Activated CD4-positive, alpha-beta T cell treated with anti-CD3 and anti-CD28 coated beads for 4 hours (primary cell): Measurements from ENCODE around the gene FAM135A.
"Not testable (repeated sequence)": the region's sequence is repeated elsewhere in the genome, so short reads cannot be mapped to it uniquely, and the experiment has no call there.

ENCODE experiments used
- DNase-seq, 2 donors: peaks; one replicate each; pipeline ENCODE4 v3.0.0-alpha.2; 2020

Gene FAM135A

DNA sequence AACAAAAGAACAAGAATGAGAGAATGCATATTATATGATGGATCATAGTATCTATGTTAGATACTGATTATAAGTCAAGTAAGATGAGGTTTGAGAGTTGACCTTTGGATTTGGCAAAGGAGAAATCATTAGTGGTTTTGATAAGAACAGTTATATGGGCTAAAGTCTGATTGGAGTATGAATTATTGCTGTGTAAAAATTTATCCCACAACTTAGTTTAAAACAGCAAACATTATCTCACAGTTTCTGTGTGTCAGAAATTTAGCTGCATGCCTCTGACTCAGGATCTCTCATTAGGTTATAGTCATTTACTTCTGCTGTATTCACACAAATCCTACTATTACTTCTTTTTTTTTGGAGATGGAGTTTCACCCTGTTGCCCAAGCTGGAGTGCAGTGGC lies 56.7 kb downstream of the FAM135A start:
- DNase-seq = no peak

DNA sequence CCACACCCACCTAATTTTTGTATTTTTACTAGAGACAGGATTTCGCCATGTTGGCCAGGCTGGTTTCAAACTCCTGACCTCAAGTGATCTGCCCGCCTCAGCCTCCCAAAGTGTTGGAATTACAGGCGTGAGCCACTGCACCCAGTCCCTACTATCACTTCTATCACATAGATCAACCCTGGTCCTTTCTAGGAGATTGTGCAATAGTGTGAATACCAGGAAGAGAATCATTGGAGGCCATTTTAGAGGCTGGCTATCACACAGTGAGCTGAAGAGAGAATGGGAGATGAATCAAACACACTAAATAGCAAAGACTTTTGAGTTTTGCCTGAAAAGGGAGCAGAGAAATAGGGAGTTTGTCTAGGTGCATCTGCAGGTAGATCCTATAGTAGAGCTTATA lies 57.2 kb downstream of the FAM135A start:
- not testable (repeated sequence) for DNase-seq

GRCh38 chr6:70474751-70475150 lies 61.4 kb downstream of the FAM135A start:
- DNase-seq = no peak

DNA sequence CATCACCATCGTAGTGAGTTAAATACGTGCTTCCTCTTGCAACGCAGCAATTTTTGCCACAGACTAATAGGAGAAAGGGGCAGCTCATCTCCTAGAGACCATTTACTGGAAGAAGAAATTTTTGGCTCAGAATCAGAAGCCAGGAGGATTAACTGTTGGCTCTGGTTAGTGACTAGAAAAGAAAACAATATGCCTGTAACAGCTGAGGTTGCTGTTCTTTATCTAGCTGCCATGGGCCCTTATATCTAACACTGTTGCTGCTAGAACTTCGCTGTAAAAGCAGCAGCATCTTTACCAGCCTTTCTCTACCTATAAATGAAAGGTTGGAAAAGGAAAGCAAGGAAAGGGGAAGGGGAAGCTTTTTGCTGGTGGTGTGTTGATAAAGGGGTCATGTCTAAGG lies 65.9 kb downstream of the FAM135A start:
- no peak for DNase-seq

DNA sequence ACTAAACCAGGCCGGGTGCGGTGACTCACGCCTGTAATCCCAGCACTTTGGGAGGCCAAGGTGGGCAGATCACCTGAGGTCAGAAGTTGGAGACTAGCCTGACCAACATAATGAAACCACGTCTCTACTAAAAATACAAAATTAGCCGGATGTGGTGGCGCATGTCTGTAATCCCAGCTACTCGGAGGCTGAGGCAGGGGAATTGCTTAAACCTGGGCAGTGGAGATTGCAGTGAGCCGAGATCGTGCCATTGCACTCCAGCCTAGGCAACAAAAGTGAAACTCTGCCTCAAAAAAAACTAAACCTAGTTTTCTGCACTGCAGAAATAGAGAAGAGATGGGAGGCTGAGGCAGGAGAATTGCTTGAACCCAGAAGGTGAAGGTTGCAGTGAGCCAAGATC lies 73.3 kb downstream of the FAM135A start:
- not testable (repeated sequence) for DNase-seq

DNA sequence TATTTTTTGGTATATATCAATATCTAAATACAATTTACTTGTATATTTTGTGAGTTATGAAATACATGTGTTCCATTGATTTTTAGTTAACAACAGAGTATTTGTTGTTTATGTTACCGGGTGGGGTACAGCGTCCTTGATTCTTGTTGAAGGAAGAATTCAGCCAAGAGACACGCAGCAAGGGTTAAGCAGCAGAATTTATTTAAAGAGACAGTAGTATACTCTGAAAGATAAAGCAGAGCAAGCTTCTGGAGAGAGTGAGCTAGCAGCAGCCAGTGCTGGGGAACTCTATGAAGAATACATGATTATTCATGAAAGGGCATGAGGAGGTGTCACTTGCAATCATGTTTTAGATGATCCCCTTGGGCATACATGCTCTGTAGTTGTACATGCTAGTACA lies 76.1 kb downstream of the FAM135A start:
- no peak for DNase-seq

DNA sequence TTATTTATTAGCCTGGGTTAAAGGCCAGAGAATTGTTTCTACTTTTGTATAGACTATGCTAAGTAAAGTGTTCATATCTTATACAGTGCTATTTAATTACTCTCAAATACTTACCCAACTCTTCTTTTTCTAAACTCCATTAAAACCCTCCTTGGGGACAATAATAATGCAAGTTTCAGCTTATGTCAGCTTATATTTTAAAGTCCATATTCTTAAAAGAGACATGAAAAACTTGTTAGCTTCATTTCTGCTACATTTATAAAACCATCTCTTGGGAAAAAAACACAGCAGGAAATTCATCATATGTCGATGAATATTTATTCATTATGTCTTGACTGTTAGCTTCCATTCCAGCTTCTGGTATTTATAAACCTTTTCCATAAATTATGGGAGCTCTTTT lies 81.5 kb downstream of the FAM135A start:
- no peak for DNase-seq

- DNase-seq = not testable (repeated sequence)
These were observed 82.5 kb downstream of the FAM135A start for GRCh38 chr6:70495790-70496189.

- DNase-seq = no peak
These were observed 89.2 kb downstream of the FAM135A start for GRCh38 chr6:70502484-70502883.

- no peak for DNase-seq
These were observed 90.6 kb downstream of the FAM135A start for GRCh38 chr6:70503813-70504465.

DNA sequence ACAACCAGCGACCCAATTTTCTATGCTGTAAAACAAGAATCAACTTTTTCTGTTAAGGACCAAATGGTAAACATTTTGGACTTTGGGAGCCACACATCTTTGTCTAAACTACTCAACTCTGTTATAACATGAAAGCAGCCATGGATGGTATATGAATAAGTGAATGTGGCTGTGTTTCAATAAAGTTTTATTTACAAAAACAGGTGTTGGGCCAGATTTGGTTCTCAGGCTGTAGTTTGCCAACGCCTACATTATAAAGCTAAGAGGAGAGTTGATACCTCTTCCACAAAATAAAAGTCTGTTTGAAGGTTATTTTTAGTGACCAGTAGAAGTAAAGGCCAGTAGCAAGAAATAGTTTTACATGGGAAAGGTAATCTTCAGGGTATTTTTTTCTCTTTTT lies 93.0 kb downstream of the FAM135A start:
- no peak for DNase-seq

DNA sequence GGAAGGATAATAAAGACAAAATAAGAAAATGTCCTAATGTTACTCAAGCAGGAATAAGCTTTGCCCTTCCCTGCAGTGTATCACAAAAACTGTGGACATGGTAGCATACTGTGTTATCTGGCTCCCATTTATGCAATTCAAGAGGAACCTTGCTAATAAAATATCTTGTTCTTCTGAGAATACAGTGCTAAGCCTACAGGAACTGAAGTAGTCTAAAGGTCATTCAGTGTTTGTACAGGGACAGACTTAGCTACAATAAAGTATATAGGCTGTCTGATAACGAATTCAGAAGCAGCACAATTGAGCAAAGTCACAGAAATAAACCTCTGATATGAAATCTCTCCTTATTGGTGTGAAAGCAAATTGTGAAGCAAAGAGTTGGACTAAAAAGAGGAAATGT lies 93.9 kb downstream of the FAM135A start:
- no peak for DNase-seq

DNA sequence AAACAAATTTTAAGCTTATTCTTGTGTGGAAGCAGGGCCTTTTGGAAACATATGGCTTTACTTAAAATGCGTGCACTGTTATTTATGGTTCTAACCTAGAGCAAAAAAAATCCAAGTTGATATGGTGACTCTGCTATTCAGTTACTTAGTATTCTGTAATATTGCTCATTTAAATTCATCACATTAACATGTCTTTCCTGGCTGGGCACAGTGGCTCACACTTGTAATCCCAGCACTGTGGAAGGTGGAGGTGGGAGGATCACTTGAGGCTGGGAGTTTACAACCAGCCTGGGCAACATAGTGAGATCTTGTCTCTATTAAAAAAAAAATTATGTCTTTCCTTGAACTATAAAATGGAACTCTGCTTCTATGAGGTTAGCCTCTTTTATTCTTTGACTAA lies 95.6 kb downstream of the FAM135A start:
- DNase-seq = no peak

- no peak for DNase-seq
These were observed 97.3 kb downstream of the FAM135A start for GRCh38 chr6:70510600-70510999.

DNA sequence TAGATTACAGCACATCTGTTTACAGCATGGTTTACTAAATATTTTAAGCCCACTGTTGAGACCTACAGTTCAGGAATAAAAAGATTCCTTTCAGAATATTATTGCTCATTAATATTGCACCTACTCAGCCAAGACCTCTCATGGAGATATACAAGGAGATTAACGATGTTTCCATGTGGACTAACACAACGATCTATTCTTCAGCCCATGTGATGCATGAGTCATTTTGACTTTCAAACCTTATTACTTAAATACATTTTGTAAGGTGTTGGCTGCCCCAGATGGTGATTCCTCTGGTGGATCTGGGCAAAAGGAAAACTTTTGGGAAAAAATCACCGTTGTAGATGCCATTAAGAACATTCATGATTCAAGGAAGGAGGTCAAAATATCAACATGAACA lies 105.4 kb downstream of the FAM135A start:
- no peak for DNase-seq

- peak in 1 of 2 donors; percentile 11 for DNase-seq
These were observed 107.3 kb downstream of the FAM135A start for GRCh38 chr6:70520575-70520974.

- no peak for DNase-seq
These were observed 111.5 kb downstream of the FAM135A start for GRCh38 chr6:70524721-70525286.

- no peak for DNase-seq
These were observed 113.9 kb downstream of the FAM135A start for GRCh38 chr6:70527071-70527737.

GRCh38 chr6:70530023-70530422 lies 116.7 kb downstream of the FAM135A start:
- DNase-seq = no peak

GRCh38 chr6:70531133-70531532 lies 117.8 kb downstream of the FAM135A start:
- DNase-seq = no peak

- DNase-seq = no peak
These were observed 124.0 kb downstream of the FAM135A start for GRCh38 chr6:70537266-70537665.

- DNase-seq = no peak
These were observed 125.1 kb downstream of the FAM135A start for GRCh38 chr6:70538376-70538775.

DNA sequence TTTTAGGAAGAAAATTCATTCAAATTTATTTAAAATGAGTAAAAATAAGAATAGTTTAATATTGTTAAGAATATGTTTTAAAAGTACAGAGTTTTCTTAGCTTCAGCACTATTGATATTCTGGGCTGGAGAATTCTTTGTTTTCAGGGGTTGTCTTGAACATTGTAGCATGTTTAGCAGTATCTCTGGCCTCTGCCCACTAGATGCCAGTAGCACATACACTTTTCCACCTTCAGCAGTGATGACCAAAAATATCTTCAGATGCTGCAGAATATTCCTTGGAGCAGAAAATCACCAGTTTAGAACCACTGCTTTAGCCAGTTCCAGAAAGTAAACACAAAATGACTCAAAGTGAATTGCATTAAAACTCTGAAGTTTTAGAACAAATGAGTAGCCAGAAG lies 134.0 kb downstream of the FAM135A start:
- DNase-seq = no peak

DNA sequence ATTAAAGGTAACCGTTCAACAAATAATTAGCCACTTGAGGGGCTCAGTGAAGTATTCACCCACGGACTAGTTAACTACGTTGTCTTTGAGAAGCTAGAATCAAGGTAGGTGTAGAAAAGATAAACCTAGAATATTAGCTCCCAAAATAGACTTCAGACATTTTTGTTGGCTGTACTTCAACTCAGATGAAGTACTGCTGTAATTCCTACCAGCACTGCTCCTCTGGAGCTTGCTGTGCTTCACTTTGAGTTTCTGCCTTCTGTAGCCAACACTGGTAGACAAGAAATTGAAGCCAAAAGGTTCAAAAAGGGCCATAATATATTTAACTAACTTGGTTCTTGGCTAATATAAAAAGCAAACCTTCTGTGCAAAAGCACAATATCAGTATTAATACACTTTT lies 134.6 kb downstream of the FAM135A start:
- DNase-seq = no peak

GRCh38 chr6:70549327-70549726 lies 136.0 kb downstream of the FAM135A start:
- DNase-seq = no peak
